GM12872 (cell line): ENCODE results near the gene MED4.

Source experiments
- TF ChIP-seq, protein P1 (sequence below): IDR thresholded peaks from 3 replicates; pipeline ENCODE4 v1.5.1; 2011; ENCODE audit warnings: low read depth, mild to moderate bottlenecking, low read length, moderate library complexity; ENCODE audit not compliant: insufficient read depth

Gene MED4

DNA sequence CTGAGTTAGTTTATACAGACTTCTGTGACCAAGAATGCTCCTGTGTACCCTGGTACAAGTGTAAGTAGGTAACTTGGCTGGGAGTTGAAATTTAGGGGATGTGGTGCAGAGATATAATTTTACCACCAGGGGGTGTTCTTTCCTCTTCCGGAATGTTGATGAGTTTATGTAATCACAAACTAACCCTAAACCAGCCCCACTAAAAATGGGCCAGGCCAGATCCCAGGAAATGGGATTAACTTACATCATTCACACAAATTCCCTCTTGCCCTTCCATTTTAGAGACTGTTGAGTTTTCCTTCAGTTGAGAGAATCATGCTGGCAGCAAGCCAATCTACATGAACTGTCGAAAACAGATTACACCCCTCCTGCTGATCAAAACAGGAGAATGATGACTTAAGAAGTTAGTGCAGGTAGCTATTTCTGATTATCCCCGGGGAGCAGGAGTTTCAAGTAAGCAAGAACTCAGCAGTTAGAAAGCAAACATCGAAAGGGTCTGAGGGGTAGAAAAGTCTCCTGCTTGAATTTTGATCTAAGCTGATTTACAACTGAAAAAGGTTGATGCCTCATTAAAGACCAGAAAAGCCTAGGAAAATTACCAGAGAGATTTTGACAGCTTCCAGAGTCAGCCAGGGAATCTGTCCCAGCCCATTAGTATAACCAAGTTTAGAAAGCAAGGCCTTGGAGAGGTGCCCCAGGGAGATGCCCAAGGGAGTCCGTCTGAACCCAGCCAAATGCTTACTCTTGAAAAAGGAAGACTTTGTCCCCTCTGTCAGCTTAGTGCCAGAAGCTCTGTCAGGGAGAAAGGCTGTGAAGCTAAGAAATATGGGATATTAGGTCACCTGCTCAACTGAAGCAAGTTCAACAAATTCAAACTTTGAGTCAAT, 32.3 kb upstream of the MED4 start:
- TF ChIP-seq, protein P1, sequence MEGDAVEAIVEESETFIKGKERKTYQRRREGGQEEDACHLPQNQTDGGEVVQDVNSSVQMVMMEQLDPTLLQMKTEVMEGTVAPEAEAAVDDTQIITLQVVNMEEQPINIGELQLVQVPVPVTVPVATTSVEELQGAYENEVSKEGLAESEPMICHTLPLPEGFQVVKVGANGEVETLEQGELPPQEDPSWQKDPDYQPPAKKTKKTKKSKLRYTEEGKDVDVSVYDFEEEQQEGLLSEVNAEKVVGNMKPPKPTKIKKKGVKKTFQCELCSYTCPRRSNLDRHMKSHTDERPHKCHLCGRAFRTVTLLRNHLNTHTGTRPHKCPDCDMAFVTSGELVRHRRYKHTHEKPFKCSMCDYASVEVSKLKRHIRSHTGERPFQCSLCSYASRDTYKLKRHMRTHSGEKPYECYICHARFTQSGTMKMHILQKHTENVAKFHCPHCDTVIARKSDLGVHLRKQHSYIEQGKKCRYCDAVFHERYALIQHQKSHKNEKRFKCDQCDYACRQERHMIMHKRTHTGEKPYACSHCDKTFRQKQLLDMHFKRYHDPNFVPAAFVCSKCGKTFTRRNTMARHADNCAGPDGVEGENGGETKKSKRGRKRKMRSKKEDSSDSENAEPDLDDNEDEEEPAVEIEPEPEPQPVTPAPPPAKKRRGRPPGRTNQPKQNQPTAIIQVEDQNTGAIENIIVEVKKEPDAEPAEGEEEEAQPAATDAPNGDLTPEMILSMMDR: peak; percentile 70

- TF ChIP-seq, protein P1: no peak
These were observed 30.9 kb upstream of the MED4 start for GRCh38 chr13:48125794-48126228.

DNA sequence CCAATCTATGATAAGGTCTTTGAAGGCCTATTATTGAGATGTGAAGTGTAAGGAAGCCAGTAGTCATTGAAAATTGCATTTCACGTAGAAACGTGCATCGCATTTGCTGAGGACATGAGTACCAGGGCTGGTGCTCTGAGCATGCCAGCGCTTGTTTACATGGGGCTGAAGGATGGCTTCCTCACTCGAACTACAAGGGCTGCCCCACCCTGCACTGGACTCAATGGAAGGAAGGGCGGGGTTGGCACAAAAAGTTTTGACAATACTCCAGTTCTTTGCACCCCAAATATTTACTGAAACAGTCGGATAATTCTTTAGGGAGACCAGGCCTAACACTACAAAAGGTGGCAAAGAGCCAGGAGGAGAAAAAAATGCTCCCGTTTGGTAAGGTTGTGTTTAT, 28.9 kb upstream of the MED4 start:
- TF ChIP-seq, protein P1: no peak

DNA sequence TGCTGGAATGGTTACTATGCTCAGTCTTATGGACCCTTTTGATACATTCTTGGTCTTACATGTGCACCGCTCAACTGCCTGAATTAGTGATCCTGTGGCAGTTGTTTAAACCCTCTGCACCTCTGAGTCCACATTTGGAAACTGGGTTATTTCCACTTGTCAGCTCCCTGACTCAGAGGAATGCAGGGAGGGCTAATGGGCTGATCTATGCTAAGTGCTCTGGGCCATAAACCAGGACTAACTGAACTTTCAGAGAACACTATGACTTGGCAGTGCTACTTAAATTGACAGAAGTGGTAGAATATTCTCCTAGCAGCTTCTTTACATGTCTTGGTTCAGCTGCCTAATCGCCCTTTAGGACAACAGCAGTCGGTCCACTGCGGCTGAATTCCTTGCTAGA, 26.8 kb upstream of the MED4 start:
- TF ChIP-seq, protein P1: no peak

GRCh38 chr13:48120241-48120640, 25.3 kb upstream of the MED4 start:
- TF ChIP-seq, protein P1: no peak

DNA sequence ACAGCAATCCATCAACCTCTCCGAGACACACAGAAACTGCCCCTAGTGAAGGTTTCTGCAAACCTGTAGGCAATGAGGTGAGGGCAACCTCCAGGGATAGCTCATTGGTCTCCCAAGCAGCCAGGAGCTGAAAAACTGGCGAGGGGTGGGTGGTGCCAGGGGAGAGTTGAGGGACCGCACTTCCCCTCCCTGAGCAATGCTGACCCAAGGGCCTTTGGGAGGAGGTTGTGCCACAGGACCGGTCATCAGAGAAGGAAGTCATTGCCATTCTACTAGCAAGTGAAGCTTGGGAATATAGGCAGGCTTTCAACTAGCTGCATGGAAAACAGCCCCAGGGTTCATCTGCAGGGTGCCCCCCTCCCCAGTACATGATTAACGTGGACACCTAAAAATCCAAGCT, 23.1 kb upstream of the MED4 start:
- TF ChIP-seq, protein P1: no peak

DNA sequence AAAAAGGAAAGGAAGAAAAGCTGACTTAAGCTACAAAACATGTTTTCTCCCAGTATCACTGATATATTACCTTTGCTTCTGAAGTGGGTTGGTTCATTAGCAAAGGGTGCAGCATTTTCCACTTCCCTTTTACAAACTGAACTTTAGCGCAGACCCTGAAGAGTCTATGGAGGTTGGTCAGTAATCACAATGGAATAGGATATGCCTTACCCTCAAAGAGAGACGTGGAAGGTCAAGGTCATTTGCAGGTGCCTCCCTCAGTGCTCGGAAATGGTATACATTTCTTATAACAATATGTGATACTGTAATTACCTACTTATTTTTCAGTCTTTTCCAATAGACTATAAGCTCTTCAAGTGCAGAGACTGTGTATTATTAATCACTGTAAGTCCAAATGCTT, 21.9 kb upstream of the MED4 start:
- TF ChIP-seq, protein P1: no peak
